MM.1S (cell line): Measurements from ENCODE around the gene PSORS1C1.

Source experiments
- CTCF ChIP-seq: fragments of 300-600 bp; sonication (generic); IDR thresholded peaks from 2 replicates; pipeline ENCODE4 v1.5.1; 2016; ENCODE audit warnings: antibody characterized with exemption, low read length, mixed read lengths
- EZH2phosphoT487 ChIP-seq: fragments of 300-600 bp; sonication (generic); IDR thresholded peaks from 2 replicates; pipeline ENCODE4 v1.6.1; 2018; ENCODE audit warnings: antibody characterized with exemption, low read length

- TF ChIP-seq CTCF (no peak), EZH2phosphoT487 (no peak)
Observed at GRCh38 chr6:31157513-31158139, 43.0 kb downstream of the PSORS1C1 start, which contains the start of gene CCHCR1.
